Endothelial cell of umbilical vein (primary cell): Measurements from ENCODE around the gene RHCG. TPM values are rescaled to one million over a fixed set of nuclear protein-coding genes. Genes with fewer than 3 reads are reported as not detected.

ENCODE experiments used
- BruUV-seq: library from RNA; stranded (reverse); fragments of 400-500 nt; replicated peaks from 2 replicates; lab custom pipeline; 2021; lab: Mats Ljungman, UMichigan
- CTCF ChIA-PET: fragments of 300-600, 350-600 bp; sonication (Branson Sonifier 250); formaldehyde crosslinking; loops from one replicate; lab custom pipeline; 2021; ENCODE audit warnings: antibody characterized with exemption, inconsistent platforms; lab: Charles Lee
- POLR2A ChIA-PET: fragments of 300-600, 350-600 bp; sonication (Branson Sonifier 250); formaldehyde crosslinking; loops from one replicate; lab custom pipeline; 2021; ENCODE audit warnings: antibody characterized with exemption, inconsistent platforms; lab: Charles Lee
- DNase-seq: peaks from one replicate; pipeline ENCODE4 v3.0.0-alpha.2; 2011; ENCODE audit warnings: low read depth, low spot score
- FAIRE-seq: peaks from 2 replicates; lab custom pipeline; 2011; peaks lifted over from hg19 to GRCh38; lab: Jason Lieb, UNC
- H2AFZ ChIP-seq: 2 replicates; pipeline ENCODE4 v1.6.0; 2012; ENCODE audit warnings: low read depth, low read length, control low read depth, inconsistent platforms
- H3K27ac ChIP-seq: 2 replicates; pipeline ENCODE4 v1.5.1; 2011; ENCODE audit warnings: low read depth, mild to moderate bottlenecking, control low read depth, low read length, moderate library complexity; ENCODE audit not compliant: insufficient read depth
- H3K27me3 ChIP-seq, 2 experiments: 2 replicates each; pipeline versions ENCODE4 v1.6.0 to v1.6.1; 2011; ENCODE audit warnings: low read length in 2 of 2, mixed read lengths in 1 of 2; ENCODE audit not compliant: control insufficient read depth in 2 of 2, insufficient read depth in 2 of 2
- H3K36me3 ChIP-seq, 2 experiments: 2 replicates in 1 of 2; 3 replicates in 1 of 2; pipeline ENCODE4 v1.5.1; 2011; ENCODE audit warnings: low read length in 2 of 2, mild to moderate bottlenecking in 1 of 2, moderate library complexity in 1 of 2; ENCODE audit not compliant: control insufficient read depth in 2 of 2, insufficient read depth in 2 of 2; ENCODE audit errors: extremely low read depth in 1 of 2
- H3K4me1 ChIP-seq: 3 replicates; pipeline ENCODE4 v1.5.1; 2011; ENCODE audit warnings: mild to moderate bottlenecking, low read length; ENCODE audit not compliant: control insufficient read depth, insufficient read depth; ENCODE audit errors: extremely low read depth
- H3K4me2 ChIP-seq: 2 replicates; pipeline ENCODE4 v1.6.1; 2011; ENCODE audit warnings: low read length, control low read depth, mixed read lengths; ENCODE audit not compliant: insufficient read depth
- H3K4me3 ChIP-seq, 3 experiments: fragments of 200-600 bp in 1 of 3; sonication (generic), shearing (Covaris generic) in 1 of 3; replicated peaks in 1 of 3; 2 replicates each; pipeline ENCODE4 v1.5.1; 2011 to 2016; ENCODE audit warnings: control low read depth in 3 of 3, low read length in 3 of 3, mild to moderate bottlenecking in 2 of 3, inconsistent platforms in 1 of 3, low read depth in 1 of 3, moderate library complexity in 1 of 3; ENCODE audit not compliant: insufficient read depth in 1 of 3
- H3K79me2 ChIP-seq: 2 replicates; pipeline ENCODE4 v1.6.0; 2012; ENCODE audit warnings: low read length, inconsistent platforms; ENCODE audit not compliant: control insufficient read depth, insufficient read depth
- H3K9ac ChIP-seq: replicated peaks from 2 replicates; pipeline ENCODE3; 2011; ENCODE audit warnings: low read length, control low read depth; ENCODE audit not compliant: insufficient read depth; ENCODE audit errors: extremely low read depth
- H3K9me1 ChIP-seq: replicated peaks from 3 replicates; pipeline ENCODE4 v1.6.0; 2011; ENCODE audit warnings: mild to moderate bottlenecking, low read length; ENCODE audit not compliant: control insufficient read depth, insufficient read depth; ENCODE audit errors: extremely low read depth
- H3K9me3 ChIP-seq: replicated peaks from 2 replicates; pipeline ENCODE4 v1.5.1; 2012; ENCODE audit warnings: low read length, inconsistent platforms; ENCODE audit not compliant: control insufficient read depth, insufficient read depth
- H4K20me1 ChIP-seq: replicated peaks from 2 replicates; pipeline ENCODE3; 2011; ENCODE audit warnings: mild to moderate bottlenecking, low read length; ENCODE audit not compliant: control insufficient read depth, insufficient read depth; ENCODE audit errors: extremely low read depth
- EZH2 ChIP-seq: IDR thresholded peaks from 2 replicates; pipeline ENCODE4 v1.6.1; 2012; ENCODE audit warnings: borderline replicate concordance, low read depth, mild to moderate bottlenecking, moderate library complexity, low read length, inconsistent platforms; ENCODE audit not compliant: severe bottlenecking
- FOS ChIP-seq: IDR thresholded peaks from 2 replicates; pipeline ENCODE4 v1.6.1; 2011; ENCODE audit warnings: mild to moderate bottlenecking, low read length, moderate library complexity, borderline replicate concordance; ENCODE audit not compliant: insufficient read depth
- JUN ChIP-seq: IDR thresholded peaks from 2 replicates; pipeline ENCODE4 v1.6.1; 2011; ENCODE audit warnings: borderline replicate concordance, low read depth; ENCODE audit not compliant: insufficient read length, insufficient read depth
- POLR2A ChIP-seq: IDR thresholded peaks from 2 replicates; pipeline ENCODE4 v1.6.1; 2012; ENCODE audit warnings: low read depth, mild to moderate bottlenecking, control low read depth, low read length
- POLR2AphosphoS5 ChIP-seq: IDR thresholded peaks from 2 replicates; pipeline ENCODE4 v1.6.1; 2012; ENCODE audit warnings: low read depth, mild to moderate bottlenecking, control low read depth, low read length, moderate library complexity; ENCODE audit not compliant: insufficient read depth
- dilution Hi-C: fragments of 300-500 bp; cut with MboI; formaldehyde crosslinking; loops from one replicate; pipeline ENCODE4 v1.15.0; 2019; ENCODE audit warnings: low sequenced_read_pairs; ENCODE audit not compliant: extremely low pct_ligation_motif_present
- intact Hi-C: fragments of 100-400 bp; cut with micrococcal nuclease; formaldehyde crosslinking; loops from one replicate; pipeline ENCODE4 v1.10.0; 2022
- polyA plus RNA-seq, 4 experiments: library from polyadenylated mRNA; depleted of rRNA in 3 of 4; stranded (reverse) in 3 of 4; unstranded in 1 of 4; fragments of >200 nt; gene quantifications; 2 replicates each; pipeline versions ENCODE4 v1.2.1 to v1.2.3, GENCODE V29; 2011 to 2012; ENCODE audit warnings: missing spikeins in 1 of 4
- total RNA-seq: library from RNA; stranded (reverse); gene quantifications from 2 replicates; pipeline ENCODE4 v1.2.3, GENCODE V29; 2021
- TF ChIP-seq, protein P1 (sequence below), 2 donors: IDR thresholded peaks; 1 replicate in 1 of 2; 2 replicates in 1 of 2; pipeline ENCODE4 v1.5.1; 2011; ENCODE audit warnings: low read length in 2 of 2, mild to moderate bottlenecking in 2 of 2, moderate library complexity in 2 of 2, control low read depth in 1 of 2, inconsistent platforms in 1 of 2, low read depth in 1 of 2; ENCODE audit not compliant: insufficient read depth in 1 of 2; ENCODE audit errors: extremely low read depth in 1 of 2
- TF ChIP-seq, protein P2 (sequence below): IDR thresholded peaks from 2 replicates; pipeline ENCODE4 v1.6.1; 2011; ENCODE audit not compliant: insufficient read depth, insufficient read length

The RHCG gene
- total and polyA plus RNA-seq, 2 donors (not counting 3 experiments of a cell fraction or from before 2014, with no cell fraction given), result not detected

DNA sequence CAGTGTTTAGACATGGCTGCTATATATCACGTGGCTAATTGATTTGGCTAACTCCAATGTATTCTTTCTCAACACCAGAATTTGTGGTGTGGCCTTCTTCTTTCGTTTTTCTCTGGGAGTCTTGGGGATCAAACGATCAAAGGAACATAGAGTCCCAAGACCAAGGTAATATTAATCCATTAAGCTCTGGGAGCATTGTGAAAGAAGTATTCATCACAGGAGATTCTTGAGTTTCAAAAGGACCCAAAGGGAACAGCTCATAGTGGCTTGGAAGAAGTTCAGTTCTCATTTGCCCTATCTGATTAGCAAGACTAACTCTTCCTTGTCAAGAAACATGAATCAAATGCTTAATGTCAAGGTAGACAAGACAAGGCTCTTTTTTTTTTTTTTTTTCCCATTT lies 46.0 kb upstream of the RHCG start:
- Histone ChIP-seq H3K4me2 (no peak overlapping the region), H3K36me3 (no peaks in the 10 kb centered on the region), H4K20me1 (no peaks in the 10 kb centered on the region), H3K9me3 (no peaks in the 10 kb centered on the region), H3K27ac (no peak overlapping the region), H3K4me3 (no peak overlapping the region), H3K9ac (no peak overlapping the region), H2AFZ (no peak overlapping the region), H3K27me3 (peaks cover 2 to 8% of the 10 kb centered on the region in 2 experiments), H3K9me1 (no peaks in the 10 kb centered on the region), H3K4me1 (no peaks in the 10 kb centered on the region), H3K79me2 (no peaks in the 10 kb centered on the region)
- ChIA-PET POLR2A (no interaction called here), CTCF (interaction anchor here (0.5 to 1.1 kb wide), 2 partner anchors 8 to 12 kb away, joined by 3 read pairs; no protein-coding TSS in a partner anchor)
- intact Hi-C loops (no loop called here), dilution Hi-C loops (no loop called here)
- FAIRE-seq, result no peak
- BruUV-seq, result no TSS peak
- TF ChIP-seq JUN (no peak), POLR2AphosphoS5 (no peak), EZH2 (no peak), FOS (no peak), POLR2A (no peak)
- TF ChIP-seq, protein P1, sequence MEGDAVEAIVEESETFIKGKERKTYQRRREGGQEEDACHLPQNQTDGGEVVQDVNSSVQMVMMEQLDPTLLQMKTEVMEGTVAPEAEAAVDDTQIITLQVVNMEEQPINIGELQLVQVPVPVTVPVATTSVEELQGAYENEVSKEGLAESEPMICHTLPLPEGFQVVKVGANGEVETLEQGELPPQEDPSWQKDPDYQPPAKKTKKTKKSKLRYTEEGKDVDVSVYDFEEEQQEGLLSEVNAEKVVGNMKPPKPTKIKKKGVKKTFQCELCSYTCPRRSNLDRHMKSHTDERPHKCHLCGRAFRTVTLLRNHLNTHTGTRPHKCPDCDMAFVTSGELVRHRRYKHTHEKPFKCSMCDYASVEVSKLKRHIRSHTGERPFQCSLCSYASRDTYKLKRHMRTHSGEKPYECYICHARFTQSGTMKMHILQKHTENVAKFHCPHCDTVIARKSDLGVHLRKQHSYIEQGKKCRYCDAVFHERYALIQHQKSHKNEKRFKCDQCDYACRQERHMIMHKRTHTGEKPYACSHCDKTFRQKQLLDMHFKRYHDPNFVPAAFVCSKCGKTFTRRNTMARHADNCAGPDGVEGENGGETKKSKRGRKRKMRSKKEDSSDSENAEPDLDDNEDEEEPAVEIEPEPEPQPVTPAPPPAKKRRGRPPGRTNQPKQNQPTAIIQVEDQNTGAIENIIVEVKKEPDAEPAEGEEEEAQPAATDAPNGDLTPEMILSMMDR (IDR thresholded peaks at IDR 0.05; ENCODE audit: extremely low read depth in 1 of 2, insufficient read depth in 1 of 2, low read depth in 1 of 2, low read length in 2 of 2), result no peak
- TF ChIP-seq, protein P2, sequence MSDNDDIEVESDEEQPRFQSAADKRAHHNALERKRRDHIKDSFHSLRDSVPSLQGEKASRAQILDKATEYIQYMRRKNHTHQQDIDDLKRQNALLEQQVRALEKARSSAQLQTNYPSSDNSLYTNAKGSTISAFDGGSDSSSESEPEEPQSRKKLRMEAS, result no peak
- DNase-seq, result no peak
